ENCODE measurements around the gene IER5L. TPM values are rescaled to one million over a fixed set of nuclear protein-coding genes. Genes with fewer than 3 reads are reported as not detected.
A peak's percentile ranks its signal among the peaks of the same experiment; 100 is the strongest.
"Not testable (repeated sequence)": the region's sequence is repeated elsewhere in the genome, so short reads cannot be mapped to it uniquely, and the experiment has no call there.

Gene IER5L
- polyA plus RNA-seq, 3 donors, result 9.6 to 18.7 (median 13.1) TPM

DNA sequence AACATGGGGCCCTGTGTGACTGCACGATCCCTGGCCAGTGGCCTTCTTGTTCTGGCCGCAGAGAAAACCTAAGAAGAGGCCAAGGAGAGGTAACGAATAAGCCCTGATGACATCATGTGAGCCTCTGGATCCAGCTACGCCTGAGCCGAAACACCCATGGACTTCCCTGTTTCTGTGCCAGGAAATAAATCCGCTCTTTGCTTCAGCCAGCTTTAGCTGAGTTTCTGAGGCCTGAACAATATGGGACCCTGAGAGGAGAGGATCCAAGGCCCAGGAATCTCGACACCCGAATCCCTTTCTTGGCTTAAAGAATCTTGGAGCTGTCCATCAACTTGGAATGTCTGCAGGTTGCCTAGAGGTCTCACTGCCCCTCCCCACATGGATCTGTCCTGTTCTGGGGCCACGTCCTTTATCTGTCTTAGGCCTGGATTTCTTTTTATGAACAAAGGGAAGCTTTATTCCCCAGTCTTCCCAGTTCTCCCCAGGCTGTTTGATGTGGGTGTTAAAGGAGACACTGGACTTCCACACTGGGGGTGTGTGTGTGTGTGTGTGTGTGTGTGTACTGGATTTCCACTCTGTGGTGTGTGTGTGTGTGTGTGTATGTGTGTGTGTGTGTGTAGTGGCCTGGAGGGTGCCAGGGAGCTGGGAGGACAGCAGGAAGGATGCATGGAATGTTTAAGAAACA is 13.7 kb downstream of the IER5L start:
- no peak for DNase-seq

DNA sequence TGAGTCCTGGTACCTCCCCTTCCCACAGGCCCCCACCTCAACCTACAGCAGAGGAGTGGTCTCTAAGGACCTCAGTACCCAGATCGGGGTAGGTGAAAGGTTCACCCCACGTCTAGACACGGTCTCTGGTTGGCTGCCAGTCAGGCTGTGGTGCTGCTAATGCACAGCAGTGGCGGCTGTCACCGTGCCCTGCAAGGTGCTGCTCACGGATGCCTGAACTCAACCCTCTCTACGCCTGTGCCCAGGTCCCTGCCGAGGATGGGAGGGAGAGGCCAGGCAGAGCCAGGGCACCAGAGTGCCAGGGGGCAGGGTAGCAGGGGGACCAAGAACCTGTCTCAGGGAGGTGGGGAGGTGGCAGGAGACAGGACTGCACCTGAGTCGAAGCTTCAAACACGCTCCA is 14.3 kb downstream of the IER5L start:
- no peak for DNase-seq

DNA sequence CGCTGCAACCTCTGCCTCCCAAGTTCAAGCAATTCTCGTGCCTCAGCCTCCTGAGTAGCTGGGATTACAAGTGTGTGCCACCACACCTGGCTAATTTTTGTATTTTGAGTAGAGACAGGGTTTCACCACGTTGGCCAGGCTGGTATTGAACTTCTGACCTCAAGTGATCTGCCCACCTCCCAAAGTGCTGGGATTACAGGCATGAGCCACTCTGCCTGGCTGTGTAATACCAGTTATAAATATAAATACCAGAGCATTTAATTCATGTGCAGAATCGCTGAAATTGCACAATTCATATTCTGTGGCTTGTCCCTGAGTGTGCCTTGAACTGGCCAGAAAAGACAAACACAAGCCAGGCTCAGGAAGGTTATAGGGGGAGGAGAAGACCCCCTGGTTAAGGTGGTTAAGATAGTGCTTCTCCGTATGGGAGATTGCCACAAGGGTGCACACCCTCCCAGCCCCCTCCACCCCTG is 14.8 kb downstream of the IER5L start:
- DNase-seq, result not testable (repeated sequence)

DNA sequence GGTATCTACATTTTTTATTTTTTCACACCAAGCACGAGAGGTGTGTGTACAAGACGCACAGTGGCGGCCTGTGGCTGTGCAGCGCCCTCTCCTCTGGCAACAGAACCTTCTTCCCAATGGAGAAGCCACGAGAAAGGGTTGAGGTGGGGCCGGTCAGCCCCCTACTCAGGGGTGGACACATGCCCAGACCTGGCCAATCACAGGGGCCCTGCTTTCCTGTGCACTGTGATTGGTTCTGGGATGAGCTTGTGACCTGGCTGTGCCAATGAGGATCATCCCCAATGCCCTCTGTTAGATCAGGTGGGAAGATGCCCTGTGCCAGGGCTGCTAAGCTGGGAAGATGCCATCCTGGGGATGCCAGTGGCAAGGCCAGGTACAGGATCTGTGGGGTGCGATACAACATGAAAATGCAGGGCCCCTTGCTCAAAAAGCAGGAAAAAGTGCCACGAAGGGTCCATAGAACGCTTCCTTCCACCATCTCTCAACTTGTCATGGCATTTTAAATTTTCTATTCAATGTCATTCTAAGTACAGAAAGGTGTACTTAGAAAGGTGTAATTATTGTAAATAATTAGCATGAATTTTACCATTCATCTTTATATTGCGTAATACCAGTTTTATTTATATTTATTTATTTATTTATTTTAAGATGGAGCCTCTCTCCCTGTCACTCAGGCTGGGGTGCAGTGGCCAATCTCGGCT is 15.4 kb downstream of the IER5L start:
- no peak for DNase-seq

DNA sequence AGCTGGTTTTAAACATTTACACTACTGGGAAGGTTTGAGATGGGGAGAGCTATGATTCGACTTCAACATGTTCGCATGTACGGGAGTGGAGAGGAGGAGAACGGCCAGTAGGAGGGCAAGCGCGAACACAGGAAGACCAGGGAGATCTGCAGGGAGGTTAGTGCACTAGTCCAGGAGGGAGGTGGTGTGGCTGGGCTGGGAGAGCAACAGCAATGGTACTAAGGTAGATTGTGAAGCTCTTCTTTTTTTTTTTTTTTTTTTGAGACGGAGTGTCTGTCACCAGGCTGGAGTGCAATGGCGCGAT is 16.6 kb downstream of the IER5L start:
- no peak for DNase-seq

DNA sequence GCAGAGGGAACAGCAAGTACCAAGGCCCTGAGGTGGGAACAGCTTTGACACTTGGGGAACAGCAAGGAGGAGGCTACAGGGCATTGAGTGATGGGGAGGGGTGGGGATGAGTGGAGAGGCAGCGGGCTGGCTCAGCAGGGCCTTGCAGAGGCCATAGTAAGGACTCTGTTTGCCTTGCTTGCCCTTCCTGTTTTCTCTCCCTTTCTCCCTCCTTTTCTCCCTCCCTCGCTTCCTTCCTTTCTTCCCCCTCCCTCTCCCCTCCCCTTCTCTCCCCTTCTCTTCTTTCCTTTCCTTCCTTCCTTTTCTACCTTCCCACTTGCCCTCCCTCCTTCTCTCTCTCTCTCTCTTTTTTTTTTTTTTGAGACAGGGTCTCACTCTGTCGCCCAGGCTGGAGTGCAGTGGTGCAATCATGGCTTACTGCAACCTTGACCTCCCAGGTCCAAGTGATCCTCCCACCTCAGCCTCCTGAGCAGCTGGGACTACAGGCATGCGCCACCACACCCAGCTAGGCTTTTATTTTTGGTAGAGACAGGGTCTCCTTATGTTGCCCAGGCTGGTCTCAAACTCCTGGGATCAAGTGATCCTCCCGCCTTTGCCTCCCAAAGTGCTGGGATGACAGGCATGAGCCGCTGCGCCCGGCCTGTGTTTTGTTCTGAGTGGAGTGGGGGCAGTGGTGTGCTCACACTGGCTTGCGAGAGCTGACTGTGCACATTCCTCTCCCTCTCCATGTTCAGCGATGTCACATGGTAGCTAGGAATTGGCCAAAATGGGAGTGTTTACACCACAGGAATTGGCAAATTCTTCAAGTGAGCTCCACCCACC is 17.1 kb downstream of the IER5L start:
- DNase-seq, result no peak

DNA sequence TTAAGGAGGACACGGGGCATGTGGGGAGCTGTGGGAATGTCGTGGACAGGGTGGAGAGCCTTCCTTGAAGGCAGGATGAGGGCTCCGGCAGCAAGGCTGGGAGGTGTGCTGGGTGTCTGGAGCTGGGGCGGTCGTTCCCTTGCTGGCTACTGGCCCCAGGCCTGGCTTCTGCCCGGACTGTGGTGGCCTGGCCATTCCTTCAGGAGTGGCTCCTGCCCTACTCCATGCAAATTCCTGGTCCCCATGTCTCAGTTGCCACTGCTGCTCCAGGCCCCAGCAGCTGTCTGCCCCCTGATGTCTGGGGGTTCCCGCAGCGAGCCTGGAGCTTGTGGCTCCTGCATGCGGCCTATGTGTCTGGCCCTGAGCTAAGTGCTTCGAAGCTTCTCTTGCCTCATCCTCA is 21.9 kb downstream of the IER5L start:
- DNase-seq, result no peak

DNA sequence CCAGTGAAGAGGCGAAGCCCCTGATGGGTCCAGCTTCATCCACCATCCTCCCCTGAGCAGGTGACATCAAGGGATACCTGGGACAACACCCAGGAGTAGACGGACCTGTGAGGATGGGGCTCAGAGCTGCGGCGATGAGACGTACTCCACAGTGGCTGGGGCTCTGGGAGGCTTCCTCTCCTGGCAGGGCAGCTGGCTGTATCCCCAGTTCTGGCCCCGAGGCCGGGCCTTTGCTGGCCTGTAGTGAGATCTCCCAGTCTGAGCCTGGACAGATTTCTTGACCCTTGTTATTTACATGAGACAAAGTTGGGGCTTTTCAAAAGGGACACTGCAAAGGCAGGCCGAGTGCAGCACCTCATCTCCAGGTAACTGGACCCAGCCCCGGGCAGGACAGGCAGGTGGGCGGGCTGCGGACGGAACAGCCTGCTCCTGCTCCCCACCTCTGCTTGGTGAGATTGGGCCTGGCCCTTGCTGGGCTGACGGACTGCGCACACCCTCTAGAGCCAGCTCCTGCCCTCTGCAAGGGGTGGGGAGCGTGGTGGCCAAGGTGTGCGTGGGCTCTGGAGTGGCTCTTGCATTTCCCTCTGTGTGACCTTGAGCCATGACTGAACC is 23.1 kb downstream of the IER5L start:
- no peak for DNase-seq

DNA sequence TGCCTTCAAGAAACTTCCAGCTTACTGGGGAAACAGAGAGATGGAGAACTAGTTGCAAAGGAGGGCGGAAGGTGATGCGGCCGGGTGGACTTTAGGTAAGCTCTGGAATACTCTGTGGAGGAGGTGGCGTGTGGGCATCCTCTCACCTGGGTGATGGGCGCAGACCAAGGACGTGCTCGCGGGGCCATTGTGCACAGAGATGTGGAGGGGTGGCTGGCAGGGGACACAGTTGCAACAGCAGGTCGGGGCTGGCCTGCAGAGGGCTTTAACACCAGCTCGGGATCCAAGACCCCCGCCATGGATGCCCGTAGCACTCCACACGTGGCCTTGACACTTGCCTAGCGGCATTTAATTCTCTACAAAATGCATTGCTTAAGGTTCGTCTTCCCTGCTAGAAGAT is 26.6 kb downstream of the IER5L start:
- no peak for DNase-seq

DNA sequence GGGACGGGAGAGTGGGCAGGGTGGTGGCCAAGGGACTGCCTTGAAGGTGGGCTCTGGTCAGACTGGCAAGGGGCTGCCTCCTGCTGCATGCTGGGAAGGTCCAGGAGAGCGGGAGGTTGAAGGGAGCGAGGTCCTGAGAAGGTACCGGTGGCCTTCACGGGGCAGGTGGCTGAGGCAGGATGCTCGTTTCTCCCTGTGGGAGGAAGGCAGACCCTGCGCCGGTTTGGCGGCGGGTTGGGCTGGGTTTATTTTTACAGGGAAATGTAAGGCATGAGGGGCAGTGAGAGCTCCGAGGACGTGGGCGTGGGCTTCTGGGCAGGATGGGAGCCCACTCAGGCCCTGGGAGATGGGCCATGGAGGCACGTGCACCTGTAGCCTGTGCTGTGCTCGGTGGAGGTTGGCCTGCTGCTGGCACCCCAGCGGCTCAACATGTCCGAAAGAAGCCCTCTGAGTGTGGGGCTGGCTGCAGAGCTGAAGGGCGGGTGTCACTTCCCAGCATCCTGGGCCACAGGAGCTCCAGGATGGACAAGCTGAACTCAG is 27.3 kb downstream of the IER5L start:
- DNase-seq, result no peak

DNA sequence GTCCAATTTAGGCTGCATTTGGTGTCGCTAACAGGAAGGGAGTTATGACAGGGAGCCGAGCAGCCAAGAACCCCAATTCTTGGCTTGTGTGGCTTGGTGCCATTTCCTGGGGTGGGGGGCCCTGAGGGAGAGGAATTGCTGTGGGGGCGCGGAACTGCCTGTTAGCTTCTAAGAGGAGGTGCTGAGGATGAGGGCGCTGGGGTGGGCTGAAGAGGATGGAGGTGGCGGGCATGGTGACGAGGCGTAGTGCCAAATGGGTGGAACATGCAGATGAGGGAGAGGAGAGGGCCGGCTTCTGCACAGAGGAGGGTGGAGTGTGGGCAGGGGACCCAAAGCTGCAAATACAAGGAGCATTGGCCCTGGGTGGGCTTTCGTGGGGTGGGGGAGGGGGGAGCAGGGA is 27.9 kb downstream of the IER5L start:
- no peak for DNase-seq

DNA sequence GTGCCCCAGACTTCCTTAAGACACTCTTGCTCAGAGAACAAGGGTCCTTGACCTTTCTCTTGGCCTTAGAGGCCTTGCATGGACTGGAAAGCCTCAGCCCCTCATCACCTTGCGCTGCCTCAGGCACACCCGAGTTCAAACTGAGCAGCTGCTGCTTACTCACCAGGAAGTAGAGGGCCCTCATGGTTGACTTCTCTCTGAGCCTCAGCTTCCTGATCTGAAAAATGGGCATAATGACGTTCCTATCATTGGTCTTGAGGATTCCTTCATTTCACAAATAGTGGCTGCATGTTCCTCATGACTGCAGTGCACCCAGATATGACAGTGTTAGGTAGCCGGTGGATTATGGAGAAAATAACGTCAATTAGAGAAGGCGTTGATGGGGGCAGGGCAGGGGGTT is 28.6 kb downstream of the IER5L start:
- DNase-seq, result no peak

DNA sequence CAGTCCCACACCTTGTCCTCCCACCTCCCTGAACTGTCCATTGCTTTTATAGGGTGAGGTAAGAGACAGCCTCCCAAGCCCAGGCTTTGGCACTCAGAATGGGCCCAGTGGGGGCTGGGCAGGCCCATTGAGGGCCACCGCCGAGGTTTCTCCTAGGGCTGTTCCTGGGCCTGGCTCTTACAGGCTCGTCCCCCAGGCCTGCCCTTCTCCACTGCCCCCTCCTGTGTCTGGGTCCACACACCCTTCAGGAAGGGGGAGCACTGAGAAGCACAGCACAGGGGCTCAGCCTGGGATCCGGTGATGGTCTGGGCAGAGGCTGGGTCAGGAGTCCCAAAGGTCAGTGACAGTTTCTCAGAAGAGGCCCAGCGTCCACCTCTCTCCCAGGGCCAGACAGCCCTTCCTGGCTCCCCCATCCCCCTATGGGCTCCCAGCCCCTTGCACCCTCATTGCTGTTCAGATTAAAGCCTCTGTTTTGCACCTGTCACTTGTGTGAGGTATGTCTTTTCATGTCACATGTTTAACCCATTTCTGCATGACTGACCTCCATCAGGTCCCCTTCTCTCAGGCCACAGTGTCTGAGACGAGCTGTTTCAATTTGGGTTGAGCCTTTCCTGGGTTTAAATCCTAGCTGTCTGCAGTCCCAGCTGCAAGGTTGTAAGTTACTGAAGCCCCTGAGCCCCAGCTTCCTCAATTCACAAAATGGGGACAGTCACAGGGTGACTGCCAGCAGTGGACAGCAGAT is 29.4 kb downstream of the IER5L start:
- no peak for DNase-seq

DNA sequence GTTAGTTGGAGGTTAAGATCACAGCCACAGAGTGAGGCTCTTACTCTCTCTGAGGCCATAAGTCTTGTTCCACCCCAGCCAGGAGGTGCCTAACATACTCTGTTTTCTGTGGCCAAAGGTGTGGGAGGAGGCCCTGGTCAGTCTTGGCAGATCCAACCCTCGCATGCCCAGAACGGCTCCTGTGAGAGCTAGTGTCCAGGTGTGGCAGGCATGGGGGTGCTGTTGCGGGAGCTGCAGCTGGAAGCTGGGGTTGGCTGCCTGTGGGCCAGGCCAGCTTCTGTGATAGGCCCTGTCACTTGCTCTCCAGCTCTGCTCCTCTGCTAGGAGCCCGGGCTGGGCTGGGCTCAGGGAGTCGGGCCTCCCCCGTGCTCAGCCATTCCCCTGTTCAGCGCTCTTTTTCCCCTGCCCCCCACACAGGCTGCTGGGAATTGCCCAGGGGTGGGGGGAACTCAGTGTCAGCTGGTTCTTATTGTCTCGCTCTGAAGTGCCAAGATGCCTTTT is 31.6 kb downstream of the IER5L start:
- DNase-seq, result no peak

DNA sequence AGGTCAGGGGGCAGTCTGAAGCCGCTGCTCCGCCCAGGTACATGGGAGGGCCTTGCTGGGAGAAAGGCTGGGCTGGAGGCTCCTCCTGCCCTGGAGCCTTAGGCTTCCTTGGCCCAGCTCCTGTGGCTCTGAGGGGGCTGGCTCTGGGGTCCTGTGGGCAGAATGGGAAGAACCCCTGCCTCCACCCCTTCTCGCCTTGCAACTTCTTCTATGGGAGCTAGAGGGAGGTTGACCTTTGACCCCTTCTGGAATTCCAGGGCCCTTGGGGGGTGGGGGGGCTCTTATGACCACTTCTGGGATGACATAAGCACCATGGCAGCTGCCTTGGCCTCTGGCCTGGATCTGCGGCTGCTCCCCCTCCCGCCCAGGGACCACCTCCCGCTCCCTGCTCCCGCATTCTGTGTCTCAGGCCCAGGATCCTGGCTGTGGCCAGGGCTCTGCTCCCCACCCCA is 32.2 kb downstream of the IER5L start:
- peak; percentile 73 for DNase-seq

DNA sequence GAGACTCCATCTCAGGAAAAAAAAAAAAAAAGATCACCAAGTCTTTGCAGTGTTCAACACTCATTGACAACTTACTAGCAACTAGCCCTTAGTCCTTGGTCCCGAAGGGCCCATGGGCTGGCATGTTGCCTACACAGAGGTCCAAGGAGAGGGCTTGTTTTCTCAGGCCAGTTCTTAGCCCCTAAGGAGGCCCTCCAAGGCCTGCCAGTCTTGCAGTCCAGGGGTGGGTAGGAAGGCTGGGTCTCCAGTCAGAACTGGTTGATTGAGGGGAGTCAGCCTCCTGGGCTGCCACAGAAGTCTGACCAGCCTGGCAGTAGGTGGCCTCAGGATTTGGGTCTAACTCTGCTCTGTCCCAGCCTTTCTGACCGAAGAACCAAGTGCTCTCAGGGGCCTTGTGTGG is 32.7 kb downstream of the IER5L start:
- no peak for DNase-seq

DNA sequence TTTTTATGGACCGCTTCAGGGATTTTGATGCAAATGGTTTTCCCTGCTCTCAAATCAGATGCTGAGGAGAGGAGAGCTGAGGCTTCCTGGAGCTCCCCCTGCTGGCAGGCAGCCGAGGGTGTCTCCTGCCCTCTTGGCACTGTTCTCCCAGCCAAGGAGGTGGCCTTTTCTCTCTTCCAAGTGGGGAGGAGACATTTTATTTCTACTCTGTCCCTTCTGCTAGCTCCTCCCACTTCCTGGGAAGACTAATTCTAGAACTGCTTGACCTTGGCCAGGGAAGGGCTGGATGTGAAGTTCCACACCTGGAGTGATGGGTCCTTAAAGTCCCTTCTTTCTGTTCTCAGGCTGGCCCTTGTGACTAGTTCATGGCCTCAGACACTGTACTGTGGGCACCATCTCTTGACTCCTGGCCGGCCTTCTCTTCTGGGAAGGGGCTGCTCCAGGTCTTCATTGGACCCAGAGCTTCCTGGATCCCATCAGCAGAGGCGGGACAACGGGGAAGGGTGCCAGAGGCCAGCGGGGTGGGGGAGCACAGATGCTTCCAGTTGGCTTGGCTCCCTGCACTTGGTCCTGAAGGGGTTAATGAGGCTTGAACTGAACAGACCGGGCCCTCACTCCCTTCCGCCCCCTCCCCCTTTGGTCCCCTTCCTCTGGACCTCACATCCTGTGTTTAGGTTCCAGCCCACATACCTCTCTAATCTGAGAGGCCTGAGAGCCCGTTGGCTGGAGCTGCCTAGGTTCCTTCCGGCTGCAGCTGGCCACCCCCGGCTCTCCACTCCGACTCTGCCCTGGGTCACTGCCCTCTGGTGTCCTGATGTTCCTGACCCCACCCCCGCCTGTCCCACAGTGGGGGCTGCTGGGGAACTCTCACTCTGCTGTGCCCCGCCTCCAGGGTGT is 34.8 kb downstream of the IER5L start:
- DNase-seq, result peak; percentile 95

DNA sequence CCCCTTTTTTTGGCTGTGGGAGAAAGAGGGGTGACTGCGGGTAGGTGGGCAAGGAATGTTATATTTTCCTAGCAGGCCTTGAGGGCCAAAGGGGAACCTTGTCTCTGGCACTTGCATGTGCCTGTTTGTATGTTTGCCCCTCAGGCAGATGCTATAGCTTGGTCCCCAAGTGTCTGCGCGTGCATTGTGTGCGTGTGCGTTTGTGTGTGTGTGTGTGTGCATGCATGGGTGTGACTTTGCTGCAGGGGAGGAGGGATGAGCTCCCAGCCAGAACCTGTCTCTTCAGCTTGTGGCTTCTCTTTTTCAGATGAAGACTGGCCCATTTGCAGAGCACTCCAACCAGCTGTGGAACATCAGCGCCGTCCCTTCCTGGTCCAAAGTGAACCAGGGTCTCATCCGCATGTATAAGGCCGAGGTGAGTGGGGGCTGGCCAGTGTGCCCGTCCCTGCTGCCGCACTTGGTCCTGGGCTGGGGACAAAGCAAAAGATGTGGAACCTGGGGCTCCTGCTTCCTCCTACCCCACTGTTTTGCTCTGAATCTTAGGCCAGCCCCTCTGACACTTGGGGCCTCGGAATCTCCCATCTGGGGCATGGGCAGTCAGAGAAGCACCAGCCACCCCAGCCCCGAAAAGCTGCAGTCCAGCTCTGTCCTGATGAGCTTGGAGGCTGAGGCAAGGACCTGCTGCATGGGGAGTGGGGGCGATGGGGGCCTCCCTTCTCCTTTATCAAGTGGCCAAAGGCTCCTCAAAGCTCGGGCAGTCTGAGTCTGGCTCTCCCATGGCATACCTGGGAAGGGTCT is 35.7 kb downstream of the IER5L start:
- no peak for DNase-seq

Data from renal pelvis (tissue), 4 donors.